Measurements from ENCODE around the gene CRCP. TPM values are rescaled to one million over a fixed set of nuclear protein-coding genes. Genes with fewer than 3 reads are reported as not detected.

CRCP gene
- polyA plus RNA-seq, 1 donor (not counting 4 experiments of a cell fraction or from before 2014, with no cell fraction given) = 25.4 TPM

DNA sequence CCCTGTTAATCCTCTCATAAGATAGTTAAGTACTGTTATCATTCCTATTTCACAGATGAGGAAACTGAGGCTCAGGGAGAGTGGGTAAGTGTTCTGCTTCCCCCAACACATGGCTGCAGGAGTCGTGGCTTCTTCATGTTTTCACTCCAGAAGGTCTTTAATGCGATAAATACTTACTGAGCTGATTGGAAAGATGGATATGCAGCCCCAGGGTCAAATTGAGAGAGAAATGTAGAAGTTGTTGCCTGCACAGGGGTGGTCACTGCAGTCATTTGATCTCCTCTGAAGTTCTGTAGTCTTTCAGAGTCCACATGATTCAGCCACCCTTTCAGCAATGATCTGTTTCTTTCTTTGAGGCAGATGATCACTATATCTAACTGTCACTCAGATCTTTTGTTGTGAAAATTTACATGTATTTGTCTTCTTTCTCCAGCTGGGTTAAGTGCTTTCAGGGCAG, 29.3 kb downstream of the CRCP start:
- no peak for TF ChIP-seq EZH2 (IDR thresholded peaks at IDR 0.05; ENCODE audit: low read length)
- Histone ChIP-seq H3K4me3 (ENCODE audit: control insufficient read depth in 2 of 3, extremely low read depth in 1 of 3, insufficient read depth in 2 of 3, low read depth in 1 of 3, low read length in 3 of 3) (no peak overlapping the region), H3K9me1 (ENCODE audit: control insufficient read depth, extremely low read depth, insufficient read depth, low read length) (no peaks in the 10 kb centered on the region), H3K36me3 (ENCODE audit: control insufficient read depth in 2 of 2, extremely low read depth in 1 of 2, insufficient read depth in 2 of 2, low read length in 2 of 2) (peaks cover 16 to 40% of the 10 kb centered on the region in 2 experiments), H3K4me1 (ENCODE audit: control insufficient read depth, extremely low read depth, insufficient read depth, low read length) (peaks cover 46% of the 10 kb centered on the region), H3K4me2 (ENCODE audit: control insufficient read depth, extremely low read depth, insufficient read depth, low read depth, low read length) (no peak overlapping the region), H2AFZ (ENCODE audit: control insufficient read depth, low read length) (no peak overlapping the region), H3K27me3 (ENCODE audit: control insufficient read depth, extremely low read depth, insufficient read depth, low read length) (no peaks in the 10 kb centered on the region), H4K20me1 (ENCODE audit: control insufficient read depth, extremely low read depth, insufficient read depth, low read length) (no peaks in the 10 kb centered on the region), H3K79me2 (ENCODE audit: control insufficient read depth, insufficient read depth, low read length) (peaks cover 11% of the 10 kb centered on the region), H3K9ac (ENCODE audit: control insufficient read depth, extremely low read depth, insufficient read depth, low read length) (no peak overlapping the region), H3K27ac (ENCODE audit: control insufficient read depth, insufficient read depth, low read length) (no peak overlapping the region), H3K9me3 (ENCODE audit: control insufficient read depth, low read depth, low read length) (no peaks in the 10 kb centered on the region)
- dilution Hi-C loops (cut with MboI; ENCODE audit: extremely low pct_ligation_motif_present, low sequenced_read_pairs) = no loop called here
- no peak for DNase-seq (ENCODE audit: low read depth, low spot score)
- no peak for FAIRE-seq

DNA sequence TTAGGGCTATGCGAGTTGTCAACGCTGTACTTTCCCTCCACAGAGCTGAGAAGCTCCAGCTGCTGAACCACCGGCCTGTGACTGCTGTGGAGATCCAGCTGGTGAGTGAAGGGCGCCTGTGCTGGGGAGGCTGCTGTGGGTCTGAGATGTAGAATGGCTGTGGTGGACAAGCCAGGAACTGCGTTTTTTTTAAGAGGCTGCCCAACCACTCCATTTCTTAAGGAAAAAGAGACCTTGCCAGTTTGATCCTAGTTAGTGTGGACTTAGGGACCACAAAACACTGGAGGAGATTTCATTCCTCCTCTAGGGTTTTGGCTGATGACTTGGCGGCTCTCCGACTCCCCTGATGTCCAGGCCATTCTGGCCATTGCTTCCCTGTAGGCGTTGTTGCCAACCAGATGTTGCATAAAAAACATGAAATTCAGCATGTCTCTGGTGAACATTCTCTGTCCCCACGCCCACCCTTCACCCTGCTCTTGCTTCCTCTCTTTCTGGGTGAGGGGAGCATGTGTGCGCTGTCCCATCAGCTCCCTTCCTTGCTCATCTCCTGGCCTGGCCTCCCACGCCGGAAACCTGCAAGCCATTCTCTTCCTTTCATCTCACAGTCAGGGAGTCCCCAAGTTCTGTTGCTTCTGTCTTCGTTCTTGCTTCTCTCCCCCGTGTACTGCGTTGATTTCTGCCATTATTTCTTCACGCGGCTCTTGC, 30.9 kb downstream of the CRCP start:
- Histone ChIP-seq H4K20me1 (ENCODE audit: control insufficient read depth, extremely low read depth, insufficient read depth, low read length) (no peaks in the 10 kb centered on the region), H3K4me1 (ENCODE audit: control insufficient read depth, extremely low read depth, insufficient read depth, low read length) (peaks cover 42% of the 10 kb centered on the region), H3K9me1 (ENCODE audit: control insufficient read depth, extremely low read depth, insufficient read depth, low read length) (no peaks in the 10 kb centered on the region), H2AFZ (ENCODE audit: control insufficient read depth, low read length) (no peak overlapping the region), H3K27ac (ENCODE audit: control insufficient read depth, insufficient read depth, low read length) (no peak overlapping the region), H3K9ac (ENCODE audit: control insufficient read depth, extremely low read depth, insufficient read depth, low read length) (no peak overlapping the region), H3K4me2 (ENCODE audit: control insufficient read depth, extremely low read depth, insufficient read depth, low read depth, low read length) (no peak overlapping the region), H3K9me3 (ENCODE audit: control insufficient read depth, low read depth, low read length) (no peaks in the 10 kb centered on the region), H3K27me3 (ENCODE audit: control insufficient read depth, extremely low read depth, insufficient read depth, low read length) (no peaks in the 10 kb centered on the region), H3K4me3 (ENCODE audit: control insufficient read depth in 2 of 3, extremely low read depth in 1 of 3, insufficient read depth in 2 of 3, low read depth in 1 of 3, low read length in 3 of 3) (no peak overlapping the region), H3K36me3 (ENCODE audit: control insufficient read depth in 2 of 2, extremely low read depth in 1 of 2, insufficient read depth in 2 of 2, low read length in 2 of 2) (peaks cover 16 to 40% of the 10 kb centered on the region in 2 experiments), H3K79me2 (ENCODE audit: control insufficient read depth, insufficient read depth, low read length) (peaks cover 21% of the 10 kb centered on the region)
- no peak for DNase-seq (ENCODE audit: low read depth, low spot score)
- TF ChIP-seq EZH2 (IDR thresholded peaks at IDR 0.05; ENCODE audit: low read length) = no peak
- TF ChIP-seq, protein P1, sequence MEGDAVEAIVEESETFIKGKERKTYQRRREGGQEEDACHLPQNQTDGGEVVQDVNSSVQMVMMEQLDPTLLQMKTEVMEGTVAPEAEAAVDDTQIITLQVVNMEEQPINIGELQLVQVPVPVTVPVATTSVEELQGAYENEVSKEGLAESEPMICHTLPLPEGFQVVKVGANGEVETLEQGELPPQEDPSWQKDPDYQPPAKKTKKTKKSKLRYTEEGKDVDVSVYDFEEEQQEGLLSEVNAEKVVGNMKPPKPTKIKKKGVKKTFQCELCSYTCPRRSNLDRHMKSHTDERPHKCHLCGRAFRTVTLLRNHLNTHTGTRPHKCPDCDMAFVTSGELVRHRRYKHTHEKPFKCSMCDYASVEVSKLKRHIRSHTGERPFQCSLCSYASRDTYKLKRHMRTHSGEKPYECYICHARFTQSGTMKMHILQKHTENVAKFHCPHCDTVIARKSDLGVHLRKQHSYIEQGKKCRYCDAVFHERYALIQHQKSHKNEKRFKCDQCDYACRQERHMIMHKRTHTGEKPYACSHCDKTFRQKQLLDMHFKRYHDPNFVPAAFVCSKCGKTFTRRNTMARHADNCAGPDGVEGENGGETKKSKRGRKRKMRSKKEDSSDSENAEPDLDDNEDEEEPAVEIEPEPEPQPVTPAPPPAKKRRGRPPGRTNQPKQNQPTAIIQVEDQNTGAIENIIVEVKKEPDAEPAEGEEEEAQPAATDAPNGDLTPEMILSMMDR (optimal IDR thresholded peaks at IDR 0.05 in 1 of 3, IDR thresholded peaks at IDR 0.05 in 1 of 3, conservative IDR thresholded peaks at IDR 0.05 in 1 of 3; ENCODE audit: extremely low read depth in 1 of 3, insufficient read depth in 2 of 3, low read length in 3 of 3) = no peak
- dilution Hi-C loops (cut with MboI; ENCODE audit: extremely low pct_ligation_motif_present, low sequenced_read_pairs) = no loop called here
- no peak for FAIRE-seq

Measured in keratinocyte (primary cell).